LNCAP (cell line): Measurements from ENCODE around the gene RIMKLA.

Source experiments
- CTCF ChIP-seq: fragments of 450-650 bp; IDR thresholded peaks from 2 replicates; pipeline ENCODE4 v1.5.1; 2017; ENCODE audit warnings: mild to moderate bottlenecking

Gene RIMKLA

GRCh38 chr1:42432714-42433113, 52.1 kb downstream of the RIMKLA start:
- no peak for TF ChIP-seq CTCF

- no peak for TF ChIP-seq CTCF
Observed at GRCh38 chr1:42433369-42433768, 52.8 kb downstream of the RIMKLA start.

GRCh38 chr1:42434340-42434739, 53.7 kb downstream of the RIMKLA start:
- no peak for TF ChIP-seq CTCF

GRCh38 chr1:42439940-42440339, 59.3 kb downstream of the RIMKLA start:
- no peak for TF ChIP-seq CTCF

GRCh38 chr1:42442662-42443061, 62.1 kb downstream of the RIMKLA start:
- TF ChIP-seq CTCF, result no peak

GRCh38 chr1:42449256-42449655, 68.7 kb downstream of the RIMKLA start:
- TF ChIP-seq CTCF, result no peak

GRCh38 chr1:42450061-42450460, 69.5 kb downstream of the RIMKLA start:
- TF ChIP-seq CTCF, result no peak

GRCh38 chr1:42453386-42453785, 72.8 kb downstream of the RIMKLA start:
- TF ChIP-seq CTCF, result no peak
